GM19099 (cell line): ENCODE measurements around the gene MCRS1.

Experiments used
- POLR2A ChIP-seq: IDR thresholded peaks from 3 replicates; pipeline ENCODE4 v1.6.1; 2011; ENCODE audit warnings: low read depth; ENCODE audit not compliant: insufficient read length; ENCODE audit errors: extremely low read depth

The MCRS1 gene

GRCh38 chr12:49563951-49564685 is 3.8 kb downstream of the MCRS1 start:
- TF ChIP-seq POLR2A = no peak

- TF ChIP-seq POLR2A = no peak
These were observed 5.1 kb downstream of the MCRS1 start for GRCh38 chr12:49562831-49563230.

GRCh38 chr12:49562233-49562632 is 5.7 kb downstream of the MCRS1 start:
- TF ChIP-seq POLR2A = no peak

GRCh38 chr12:49560695-49561094 is 7.2 kb downstream of the MCRS1 start:
- no peak for TF ChIP-seq POLR2A

- TF ChIP-seq POLR2A = no peak
These were observed 8.8 kb downstream of the MCRS1 start for GRCh38 chr12:49559011-49559675.

- no peak for TF ChIP-seq POLR2A
These were observed 9.4 kb downstream of the MCRS1 start for GRCh38 chr12:49558526-49558925.

- no peak for TF ChIP-seq POLR2A
These were observed 10.1 kb downstream of the MCRS1 start for GRCh38 chr12:49557917-49558215.

GRCh38 chr12:49557187-49557916 is 10.6 kb downstream of the MCRS1 start:
- TF ChIP-seq POLR2A = no peak

- no peak for TF ChIP-seq POLR2A
These were observed 11.4 kb downstream of the MCRS1 start for GRCh38 chr12:49556391-49557186.

- TF ChIP-seq POLR2A = no peak
These were observed 12.1 kb downstream of the MCRS1 start for GRCh38 chr12:49555631-49556390.

GRCh38 chr12:49554266-49554665 is 13.7 kb downstream of the MCRS1 start:
- TF ChIP-seq POLR2A = no peak

GRCh38 chr12:49553512-49554088 is 14.3 kb downstream of the MCRS1 start:
- TF ChIP-seq POLR2A = no peak

GRCh38 chr12:49552899-49553298 is 15.0 kb downstream of the MCRS1 start:
- no peak for TF ChIP-seq POLR2A

- TF ChIP-seq POLR2A = no peak
These were observed 15.5 kb downstream of the MCRS1 start for GRCh38 chr12:49552425-49552824.
